HG03025 (cell line): ENCODE data around the gene ENTHD1.
"Not testable (repeated sequence)": the region's sequence is repeated elsewhere in the genome, so short reads cannot be mapped to it uniquely, and the experiment has no call there.

Source experiments
- ATAC-seq: cut with Tn5 transposase; IDR thresholded peaks from one replicate; pipeline ENCODE4 v1.9.1; 2021; ENCODE audit warnings: mild to moderate bottlenecking, moderate library complexity; ENCODE audit not compliant: unreplicated experiment, low FRiP score

Gene ENTHD1

GRCh38 chr22:39925909-39926679, 32.5 kb upstream of the ENTHD1 start:
- no peak for ATAC-seq

DNA sequence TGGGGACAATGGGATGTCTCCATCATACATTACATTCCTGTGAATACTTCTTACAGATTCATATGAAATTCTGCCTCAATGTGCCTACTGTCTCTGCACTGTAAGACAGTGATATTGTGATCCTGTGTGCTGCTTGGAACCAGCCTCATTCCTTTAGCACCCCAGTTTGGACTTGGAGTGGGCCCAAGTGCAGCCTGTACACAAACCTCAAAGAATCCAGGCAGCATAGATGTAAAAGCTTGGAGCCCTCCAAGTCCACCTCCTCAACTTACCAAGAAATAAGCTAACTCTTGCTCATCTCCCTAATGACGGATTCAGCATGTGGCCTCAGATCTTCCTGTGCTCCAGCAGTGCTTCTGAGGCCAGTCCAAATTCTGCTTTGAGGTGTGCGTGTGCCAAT, 31.7 kb upstream of the ENTHD1 start:
- no peak for ATAC-seq

DNA sequence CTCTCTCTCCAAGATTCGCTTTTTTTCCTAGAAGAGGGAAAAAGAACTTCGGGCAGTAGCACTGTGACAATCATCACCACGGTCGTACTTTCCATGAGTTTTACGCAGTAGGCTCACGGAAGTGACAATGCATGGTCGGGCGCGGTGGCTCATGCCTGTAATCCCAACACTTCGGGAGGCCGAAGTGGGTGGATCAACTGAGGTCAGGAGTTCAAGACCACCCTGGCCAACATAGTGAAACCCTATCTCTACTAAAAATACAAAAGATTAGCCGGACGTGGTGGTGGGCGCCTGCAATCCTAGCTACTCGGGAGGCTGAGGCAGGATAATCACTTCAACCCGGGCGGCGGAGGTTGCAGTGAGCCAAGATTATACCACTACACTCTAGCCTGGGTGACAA, 30.7 kb upstream of the ENTHD1 start:
- no peak for ATAC-seq

- no peak for ATAC-seq
Measured at GRCh38 chr22:39923696-39924095, 30.1 kb upstream of the ENTHD1 start.

GRCh38 chr22:39920134-39920743, 26.7 kb upstream of the ENTHD1 start:
- no peak for ATAC-seq

GRCh38 chr22:39917776-39918495, 24.4 kb upstream of the ENTHD1 start:
- no peak for ATAC-seq

DNA sequence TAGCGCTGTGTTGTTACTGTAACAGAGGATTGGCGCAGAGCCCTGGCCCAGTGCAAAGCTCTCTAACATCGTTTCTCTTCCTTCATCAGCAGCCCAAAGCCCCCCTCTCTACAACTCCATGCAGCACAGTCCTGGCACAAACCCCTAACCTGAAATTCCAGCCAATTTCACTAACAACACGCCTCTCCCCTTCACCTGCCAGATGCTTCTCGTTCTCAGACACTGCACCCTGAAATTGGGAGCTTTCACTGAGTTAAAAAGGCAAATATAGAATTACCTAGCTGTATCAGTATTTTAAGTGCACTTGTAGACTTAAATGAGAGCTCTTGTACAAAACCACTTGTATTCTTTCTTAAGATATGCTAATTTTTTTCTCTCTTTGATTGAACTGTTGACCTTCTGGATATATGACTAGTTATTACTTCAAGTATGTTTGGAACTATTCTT, 23.7 kb upstream of the ENTHD1 start:
- ATAC-seq = no peak

GRCh38 chr22:39916496-39916895, 22.9 kb upstream of the ENTHD1 start:
- no peak for ATAC-seq

- no peak for ATAC-seq
Measured at GRCh38 chr22:39915295-39915726, 21.8 kb upstream of the ENTHD1 start.

DNA sequence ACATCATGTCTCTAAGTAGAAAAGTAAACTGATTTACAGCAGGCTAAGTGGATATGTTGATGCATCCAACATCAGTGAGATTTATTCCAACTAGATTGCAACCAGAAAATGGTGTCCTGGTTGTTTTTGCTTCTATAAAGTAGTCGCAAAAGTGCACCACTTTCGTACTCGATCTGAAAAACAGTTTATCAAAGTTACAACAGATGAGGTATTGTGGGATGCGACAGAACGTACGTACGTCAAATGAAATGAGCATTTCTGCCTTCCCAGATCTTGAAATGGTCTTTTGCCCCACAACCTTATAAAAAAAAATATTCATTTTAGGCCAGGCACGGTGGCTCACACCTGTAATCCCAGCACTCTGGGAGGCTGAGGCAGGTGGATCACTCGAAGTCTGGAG, 21.0 kb upstream of the ENTHD1 start:
- no peak for ATAC-seq

DNA sequence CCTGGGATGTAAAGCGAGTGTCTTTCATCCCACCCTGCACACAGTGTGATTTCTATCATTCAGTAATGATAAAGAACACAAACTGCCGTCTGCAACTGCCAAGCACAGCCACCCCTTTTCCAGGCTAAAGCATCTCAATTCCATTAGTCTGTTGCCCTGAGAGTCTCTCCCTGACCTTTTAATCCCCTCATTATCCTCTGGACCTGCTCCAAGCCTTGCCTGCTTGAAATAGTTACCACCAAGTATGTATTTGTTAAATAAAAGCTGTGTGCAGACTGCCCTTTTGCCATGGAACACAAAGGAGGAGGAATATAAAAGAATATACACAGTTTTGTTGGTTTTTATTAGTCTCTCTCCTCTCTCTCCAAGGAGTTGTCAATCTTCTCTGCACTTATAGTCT, 20.3 kb upstream of the ENTHD1 start:
- no peak for ATAC-seq

DNA sequence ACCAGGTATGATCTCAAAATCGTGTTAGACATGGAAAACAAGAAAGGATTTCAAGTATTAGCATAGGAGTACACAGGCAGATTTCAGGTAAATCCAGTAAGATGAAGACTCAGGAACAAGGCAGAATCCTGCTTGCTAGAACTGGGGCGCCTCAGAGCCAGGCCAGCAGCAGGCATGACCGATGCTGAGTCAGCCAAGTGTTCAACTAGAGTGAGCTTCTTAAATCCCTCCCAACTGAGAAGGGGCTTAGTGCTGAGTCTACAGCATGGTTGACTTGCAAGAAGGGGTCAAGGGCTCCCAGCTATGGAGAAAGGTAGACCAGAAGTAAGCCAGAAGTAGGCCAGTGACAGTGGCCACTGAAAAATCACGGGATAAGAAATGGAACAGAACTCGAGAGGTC, 19.8 kb upstream of the ENTHD1 start:
- ATAC-seq = no peak

DNA sequence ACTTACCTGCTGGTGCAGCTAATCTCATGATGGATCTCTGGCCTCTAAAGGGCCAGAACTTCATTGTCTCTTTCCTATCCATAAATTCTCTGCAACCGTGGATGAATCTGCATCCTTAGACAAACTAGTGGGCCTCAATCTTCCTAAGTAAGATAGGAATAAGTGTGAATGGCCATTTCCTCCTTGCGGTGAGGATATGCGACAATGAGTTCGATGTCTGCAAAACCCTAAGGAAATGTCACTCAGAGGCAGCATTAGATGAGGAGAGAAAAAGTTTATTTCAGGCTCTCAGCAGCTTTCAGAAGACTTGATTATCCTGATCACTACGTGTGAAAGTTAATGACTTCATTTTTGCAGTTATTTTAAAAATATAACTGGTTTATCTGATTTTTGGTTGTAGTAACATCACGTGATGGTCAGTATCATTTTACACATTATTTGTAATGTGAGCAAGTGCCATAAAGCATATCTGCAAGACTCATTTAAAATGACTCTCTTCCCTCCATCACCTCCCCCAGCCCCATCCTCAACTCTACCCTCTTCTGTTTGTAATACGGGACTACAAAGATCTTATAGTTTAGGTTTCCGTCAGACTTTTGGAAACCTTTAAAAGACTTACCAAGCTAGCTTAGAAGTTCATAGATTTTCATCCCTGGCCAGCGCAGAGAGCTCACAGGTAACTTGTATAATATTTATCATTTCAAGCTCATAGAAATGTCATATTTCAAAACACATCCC, 17.5 kb upstream of the ENTHD1 start:
- ATAC-seq = no peak

DNA sequence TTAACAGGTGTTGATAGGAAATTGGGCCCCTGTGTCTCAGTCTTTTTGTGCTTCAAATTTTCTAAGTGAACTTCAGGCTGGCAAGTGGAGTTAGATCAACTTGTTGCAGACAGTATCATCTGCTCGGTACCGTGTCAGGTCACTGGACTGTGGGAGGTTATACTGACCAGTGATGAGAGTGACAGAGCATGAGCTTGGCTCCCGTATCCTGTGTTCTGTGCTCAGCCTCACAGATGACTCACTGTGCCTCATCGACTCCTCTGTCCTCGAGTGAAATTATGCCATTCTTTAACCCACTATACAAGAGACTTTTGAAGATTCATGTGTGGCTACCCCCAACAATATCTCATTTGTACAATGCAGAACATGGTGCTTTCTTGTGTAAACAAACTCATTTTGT, 15.2 kb upstream of the ENTHD1 start:
- no peak for ATAC-seq

GRCh38 chr22:39908136-39908535, 14.6 kb upstream of the ENTHD1 start:
- no peak for ATAC-seq

- ATAC-seq = no peak
Measured at GRCh38 chr22:39907605-39908097, 14.1 kb upstream of the ENTHD1 start.

DNA sequence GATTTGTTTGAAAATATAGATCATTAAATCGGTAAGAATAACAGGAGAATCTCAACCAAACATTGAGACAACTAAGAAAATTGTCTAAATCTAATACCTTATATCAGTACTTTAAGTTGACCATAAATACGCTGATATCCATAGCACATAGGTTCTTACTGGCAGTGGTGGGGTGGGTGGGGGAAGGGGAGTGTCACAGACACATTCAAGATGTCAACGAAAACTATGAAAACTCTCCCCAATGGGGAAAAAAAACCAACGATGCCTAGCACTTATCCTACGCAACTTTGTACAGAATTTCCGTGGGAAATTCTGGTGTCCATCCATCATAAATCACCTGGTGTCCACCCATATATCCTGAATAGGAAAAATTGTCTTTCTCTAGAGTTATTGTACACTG, 13.5 kb upstream of the ENTHD1 start:
- no peak for ATAC-seq

DNA sequence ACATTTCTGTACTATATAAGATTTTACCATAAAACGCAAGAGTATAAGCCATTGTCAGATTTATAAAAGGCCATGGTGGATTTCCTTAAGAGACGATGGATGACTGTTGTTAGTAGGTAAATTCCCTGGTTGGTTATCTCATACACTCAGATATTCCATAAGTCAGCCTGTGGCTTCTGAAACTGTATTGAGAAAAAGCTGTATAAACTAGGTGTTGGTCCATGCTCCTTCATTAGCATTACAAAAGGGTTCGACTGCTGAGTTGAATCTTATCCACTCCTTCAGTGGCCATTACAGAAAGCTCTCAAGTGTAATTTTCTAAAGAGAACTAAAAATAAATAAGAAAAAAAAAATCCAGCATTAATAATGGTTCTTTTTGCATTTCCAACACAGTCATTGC, 12.6 kb upstream of the ENTHD1 start:
- no peak for ATAC-seq

DNA sequence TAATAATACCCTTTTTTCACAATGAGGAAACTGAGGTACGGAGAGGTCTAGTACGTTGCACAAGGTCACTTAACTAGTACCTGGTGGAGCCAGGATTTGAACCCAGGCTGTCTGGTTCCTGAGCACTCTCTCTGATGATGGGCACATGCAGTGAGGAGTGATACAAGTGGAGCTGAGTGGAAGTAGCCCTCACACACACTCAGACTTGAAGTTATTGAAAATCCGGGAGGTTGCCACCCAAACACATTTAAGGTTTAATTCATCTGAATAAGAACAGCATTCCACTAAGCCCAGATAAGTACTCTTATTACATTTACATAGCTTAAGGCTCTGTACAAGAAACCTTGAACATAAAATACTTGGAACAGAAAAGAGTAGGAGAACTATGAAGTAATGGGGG, 12.1 kb upstream of the ENTHD1 start:
- no peak for ATAC-seq

DNA sequence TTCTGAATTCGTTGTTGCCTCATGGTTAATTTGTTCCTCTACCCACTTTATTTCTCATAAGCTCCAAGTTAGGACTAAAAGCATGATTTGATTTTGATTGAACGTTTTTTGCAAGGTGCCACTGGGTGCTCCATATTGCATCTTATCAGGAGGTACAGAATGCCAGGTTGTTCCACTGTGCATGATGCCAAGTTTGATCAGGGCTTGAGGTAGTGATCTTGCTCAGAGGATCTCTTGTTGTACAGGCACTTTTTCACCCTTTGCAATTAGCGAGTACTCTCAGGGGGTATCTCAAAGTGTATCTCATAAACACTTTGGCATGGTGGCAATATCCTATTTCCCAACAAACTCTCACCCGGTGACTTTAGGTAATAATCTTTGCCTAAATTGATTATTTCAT, 11.3 kb upstream of the ENTHD1 start:
- ATAC-seq = no peak

- ATAC-seq = not testable (repeated sequence)
Measured at GRCh38 chr22:39904024-39904423, 10.5 kb upstream of the ENTHD1 start.
